ENCODE measurements around the gene PADI4.

The PADI4 gene

GRCh38 chr1:17352419-17352909, 44.5 kb downstream of the PADI4 start:
- no peak for DNase-seq

- DNase-seq = no peak
Measured at GRCh38 chr1:17355898-17356297, 47.9 kb downstream of the PADI4 start.

- DNase-seq = no peak
Measured at GRCh38 chr1:17356387-17357026, 48.5 kb downstream of the PADI4 start.

- DNase-seq = no peak
Measured at GRCh38 chr1:17358557-17358956, 50.6 kb downstream of the PADI4 start.

- DNase-seq = no peak
Measured at GRCh38 chr1:17359031-17359430, 51.0 kb downstream of the PADI4 start.

- DNase-seq = no peak
Measured at GRCh38 chr1:17359808-17360207, 51.8 kb downstream of the PADI4 start.

GRCh38 chr1:17360272-17360956, 52.4 kb downstream of the PADI4 start:
- DNase-seq = no peak

- DNase-seq = no peak
Measured at GRCh38 chr1:17361687-17362086, 53.7 kb downstream of the PADI4 start.

- DNase-seq = no peak
Measured at GRCh38 chr1:17363351-17363750, 55.4 kb downstream of the PADI4 start.

- DNase-seq = no peak
Measured at GRCh38 chr1:17363771-17364170, 55.8 kb downstream of the PADI4 start.

- peak; percentile 4 for DNase-seq
Measured at GRCh38 chr1:17365293-17365692, 57.3 kb downstream of the PADI4 start.

- no peak for DNase-seq
Measured at GRCh38 chr1:17369466-17369865, 61.5 kb downstream of the PADI4 start.

GRCh38 chr1:17370618-17371017, 62.6 kb downstream of the PADI4 start:
- DNase-seq = no peak

- no peak for DNase-seq
Measured at GRCh38 chr1:17371896-17372295, 63.9 kb downstream of the PADI4 start, which contains the start of gene PADI6. PADI6 (plus strand) TSS chr1:17372196; CDS start chr1:17372246, 50 bp downstream.

- no peak for DNase-seq
Measured at GRCh38 chr1:17372955-17373354, 65.0 kb downstream of the PADI4 start.

- no peak for DNase-seq
Measured at GRCh38 chr1:17375651-17376050, 67.7 kb downstream of the PADI4 start.

GRCh38 chr1:17377325-17377953, 69.4 kb downstream of the PADI4 start:
- DNase-seq = no peak

- DNase-seq = no peak
Measured at GRCh38 chr1:17381161-17381560, 73.2 kb downstream of the PADI4 start.

- no peak for DNase-seq
Measured at GRCh38 chr1:17392199-17392740, 84.3 kb downstream of the PADI4 start.

- no peak for DNase-seq
Measured at GRCh38 chr1:17393230-17393629, 85.2 kb downstream of the PADI4 start.

- no peak for DNase-seq
Measured at GRCh38 chr1:17397910-17398695, 90.1 kb downstream of the PADI4 start.

- DNase-seq = no peak
Measured at GRCh38 chr1:17400725-17401341, 92.8 kb downstream of the PADI4 start.

All from CD4-positive, alpha-beta T cell treated with Interleukin-4 for 4 hours (primary cell).